Mononuclear cell (primary cell): ENCODE data around the gene ZMYM2. TPM values are rescaled to one million over a fixed set of nuclear protein-coding genes. Genes with fewer than 3 reads are reported as not detected.

Experiments used
- total RNA-seq: library from RNA; depleted of rRNA; stranded (reverse); fragments of >200 nt; gene quantifications from one replicate; pipeline ENCODE4 v1.2.3, GENCODE V29; 2012

The ZMYM2 gene
- total RNA-seq, 1 donor, result 120 TPM

Other genes with a start within 250 kb of the ZMYM2 start
- 104 TPM for gene PSPC1, start 175.8 kb upstream of the ZMYM2 start, total RNA-seq
- 43.7 TPM for gene ZMYM5, start 95.1 kb upstream of the ZMYM2 start, total RNA-seq
- gene GJA3, start 202.3 kb downstream of the ZMYM2 start, total RNA-seq, result under 0.01 TPM
- gene GJB2, start 234.2 kb downstream of the ZMYM2 start, total RNA-seq, result 3.4 TPM